GM18499 (cell line): Measurements from ENCODE around the gene PDLIM3.
"Not testable (repeated sequence)": the region's sequence is repeated elsewhere in the genome, so short reads cannot be mapped to it uniquely, and the experiment has no call there.

Source experiments
- ATAC-seq: cut with Tn5 transposase; IDR thresholded peaks from one replicate; pipeline ENCODE4 v1.9.1; 2021; ENCODE audit warnings: moderate number of reproducible peaks; ENCODE audit not compliant: insufficient read depth, unreplicated experiment

The PDLIM3 gene

DNA sequence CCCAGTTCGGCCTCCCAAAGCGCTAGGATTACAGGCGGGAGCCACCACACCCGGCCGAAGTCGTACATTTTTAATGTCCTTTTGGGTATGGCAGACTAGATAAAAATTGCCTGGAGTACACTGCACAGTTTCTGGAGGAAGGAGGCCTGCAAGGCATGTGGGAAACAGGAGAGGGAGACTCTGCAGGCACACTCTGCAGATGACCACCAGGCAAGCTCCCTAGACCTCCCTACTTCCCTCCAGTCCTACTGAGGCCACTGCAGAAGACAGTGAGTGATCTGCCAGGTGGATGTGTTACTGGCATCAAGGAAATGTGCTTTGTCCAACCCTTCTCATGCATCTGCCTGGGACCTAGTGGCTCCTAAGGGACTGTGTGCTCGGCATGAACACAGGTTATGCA, 11.4 kb downstream of the PDLIM3 start:
- ATAC-seq: no peak

DNA sequence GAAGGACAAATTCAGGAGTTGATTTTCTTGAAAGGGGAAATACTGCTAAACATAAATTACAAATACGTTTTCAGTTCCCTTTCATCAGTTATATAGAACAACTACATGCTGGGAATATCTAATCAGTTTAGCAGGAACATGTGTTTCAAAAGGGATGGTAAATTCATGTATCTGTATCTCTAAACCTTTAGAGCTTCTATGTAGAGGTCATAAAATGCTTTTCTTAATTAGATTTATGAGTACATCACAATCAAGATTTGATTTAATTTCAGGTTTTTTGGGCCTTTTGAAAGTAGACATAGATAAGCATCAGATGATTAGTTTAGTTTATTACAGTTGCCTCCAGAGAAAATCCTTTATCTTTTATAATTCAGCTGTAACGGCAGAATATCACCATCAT, 12.9 kb downstream of the PDLIM3 start:
- ATAC-seq: no peak

DNA sequence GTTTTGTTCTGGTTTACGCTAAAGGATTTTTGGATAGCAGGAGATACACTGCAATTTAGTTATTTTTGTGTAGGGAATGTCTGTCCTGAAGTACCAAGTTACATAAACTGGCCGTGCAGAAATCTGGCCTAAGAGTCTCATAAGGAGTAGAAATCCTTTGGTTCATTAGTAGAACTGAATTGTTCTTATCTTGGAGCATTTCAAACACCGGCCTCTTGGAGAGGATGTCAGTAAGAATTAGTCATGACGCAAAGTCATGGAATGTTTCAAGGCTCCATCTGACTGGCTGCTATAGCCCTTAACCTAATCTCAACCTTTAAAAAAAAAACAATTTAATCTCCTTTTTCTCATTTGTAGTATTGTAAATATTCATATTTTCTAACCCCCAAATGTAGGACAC, 15.2 kb downstream of the PDLIM3 start:
- no peak for ATAC-seq

DNA sequence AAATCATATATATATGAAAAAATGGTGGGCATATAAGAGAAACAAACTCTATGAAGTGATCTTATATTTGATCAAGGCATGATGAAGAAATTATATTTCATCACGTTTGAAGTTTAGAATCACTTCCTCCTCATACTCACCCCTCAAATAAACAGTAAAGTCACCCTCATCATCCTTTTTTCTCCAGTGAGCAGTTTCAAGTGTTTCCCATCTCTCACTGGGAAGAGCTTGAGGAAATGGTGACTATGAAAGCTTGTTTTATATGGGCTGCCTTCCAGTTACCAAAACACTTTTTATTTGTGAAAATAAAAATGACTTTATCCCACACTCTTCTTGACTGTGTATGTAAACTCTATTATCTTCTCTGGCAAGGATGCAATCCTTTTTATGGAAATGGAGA, 16.8 kb downstream of the PDLIM3 start:
- no peak for ATAC-seq

DNA sequence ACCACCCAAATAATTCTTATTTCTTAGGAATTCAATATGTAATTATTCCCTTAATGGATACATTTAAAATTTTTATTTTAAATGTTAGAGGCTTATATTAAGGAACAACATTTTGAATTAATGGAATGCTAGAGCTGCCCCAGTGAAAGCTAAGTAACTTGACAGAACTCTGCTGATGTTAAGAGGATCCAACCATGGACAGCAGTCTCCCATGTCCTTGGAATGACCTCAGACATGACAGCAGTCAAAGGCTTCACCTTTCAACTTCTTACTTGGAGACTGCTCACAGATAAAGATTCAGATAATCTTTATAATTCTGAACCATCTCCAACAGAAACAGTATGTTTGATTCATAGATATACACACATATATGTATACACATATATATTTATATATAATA, 17.2 kb downstream of the PDLIM3 start:
- ATAC-seq: no peak

DNA sequence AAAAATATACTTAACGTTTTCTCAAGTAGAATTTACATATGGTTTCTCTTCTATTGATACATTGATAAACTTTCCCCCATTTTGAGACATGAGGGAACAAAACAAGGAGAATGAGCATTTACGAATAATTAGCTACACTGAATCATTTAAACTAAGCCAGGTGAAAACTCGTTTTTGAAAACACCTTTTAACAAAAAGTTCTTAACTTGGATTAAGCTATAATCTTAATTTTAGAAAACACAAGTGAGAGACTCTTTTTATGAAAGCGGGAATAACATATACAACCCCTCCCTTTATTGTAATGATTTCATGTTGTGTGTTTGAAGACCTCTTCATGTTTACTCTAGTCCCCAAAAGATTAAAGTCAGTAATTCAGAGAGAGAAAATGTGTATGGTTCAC, 20.1 kb downstream of the PDLIM3 start:
- ATAC-seq: no peak

DNA sequence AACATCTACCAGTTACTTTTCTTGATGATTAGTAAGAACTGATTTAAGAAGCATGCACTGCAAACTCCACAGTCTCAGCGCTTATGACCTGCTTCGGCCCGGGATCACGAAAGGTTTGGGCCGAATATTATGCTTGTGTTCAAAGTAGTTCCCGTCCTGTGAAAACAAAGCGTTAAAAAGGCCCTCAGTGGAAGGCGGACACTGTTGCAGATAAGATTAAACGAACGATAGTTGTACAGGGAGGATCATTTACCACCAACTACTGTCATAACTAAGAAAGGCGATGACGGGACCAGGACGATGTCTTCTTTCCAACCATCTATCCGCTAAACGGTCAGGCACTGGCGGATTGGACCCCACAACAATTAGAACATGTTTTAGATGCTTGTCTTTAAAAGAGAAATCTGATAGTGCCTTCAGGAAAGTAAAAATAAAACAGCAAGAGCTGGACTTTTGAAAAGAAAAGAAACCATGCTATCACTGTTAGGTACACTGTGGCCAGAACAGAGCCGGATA, 21.1 kb downstream of the PDLIM3 start:
- no peak for ATAC-seq

DNA sequence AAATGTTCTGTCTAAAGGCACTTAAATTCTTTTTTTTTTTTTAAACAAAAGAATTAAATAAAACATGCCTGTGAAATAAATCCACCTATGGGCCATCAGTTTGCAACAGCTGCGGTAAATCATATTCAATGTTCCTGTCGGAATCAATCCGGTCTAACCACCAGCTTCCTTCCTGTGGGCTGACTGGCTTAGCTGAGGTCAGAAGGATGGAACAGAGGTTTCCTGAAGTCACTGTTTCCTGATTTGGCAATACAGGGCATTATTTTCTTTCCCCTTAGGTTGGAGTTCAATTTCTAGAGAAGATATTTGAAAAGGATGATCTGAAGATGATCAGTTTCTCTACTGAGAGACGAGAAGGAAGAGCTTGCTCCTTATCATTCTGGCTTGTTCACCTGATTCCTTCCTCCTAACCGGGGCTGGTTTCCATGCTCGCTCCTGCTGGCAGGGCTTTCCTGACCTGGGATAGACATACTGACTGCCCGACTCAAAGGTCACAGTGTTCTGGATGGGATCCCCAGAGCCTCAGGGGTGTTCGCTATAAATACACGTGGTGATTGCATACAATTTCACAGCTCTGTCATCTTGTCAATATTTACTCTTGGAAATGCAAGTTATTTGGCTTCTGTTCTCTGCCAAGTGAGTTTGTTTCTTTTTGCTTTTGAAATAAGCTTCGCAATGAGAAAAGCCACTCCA, 21.7 kb downstream of the PDLIM3 start:
- ATAC-seq: no peak

DNA sequence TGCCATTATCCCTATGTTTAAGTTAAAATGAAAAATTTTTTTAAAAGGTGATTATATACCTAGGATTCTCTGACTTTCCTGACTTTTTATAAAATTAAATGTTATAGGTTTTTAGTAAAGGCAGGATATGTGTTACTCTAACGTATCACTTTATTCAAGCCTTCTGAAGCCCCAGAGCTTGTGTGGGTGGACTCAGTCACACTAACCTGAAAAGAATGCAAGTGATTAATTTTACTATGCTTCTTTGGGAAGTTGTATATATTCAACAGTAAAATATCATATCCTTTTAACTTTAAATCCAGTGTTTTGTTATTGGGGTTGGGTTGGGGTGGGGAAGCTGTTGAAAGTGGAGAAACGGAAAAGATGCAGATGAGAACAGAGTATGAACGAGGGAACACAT, 22.8 kb downstream of the PDLIM3 start:
- ATAC-seq: no peak

DNA sequence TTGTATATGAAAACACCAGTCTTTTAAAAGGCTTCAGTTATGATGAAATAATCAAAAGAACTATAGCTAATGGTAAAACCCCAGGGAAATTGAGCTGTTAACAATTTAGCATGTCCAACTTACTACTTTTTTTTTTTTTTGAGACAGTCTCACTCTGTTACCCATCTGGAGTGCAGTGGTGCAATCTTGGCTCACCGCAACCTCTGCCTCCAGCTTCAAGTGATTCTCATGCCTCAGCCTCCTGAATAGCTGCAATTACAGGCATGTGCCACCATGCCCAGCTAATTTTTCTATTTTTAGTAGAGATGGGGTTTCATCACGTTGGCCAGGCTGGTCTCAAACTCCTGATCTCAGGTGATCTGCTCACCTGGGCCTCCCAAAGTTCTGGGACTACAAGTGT, 24.1 kb downstream of the PDLIM3 start:
- ATAC-seq: not testable (repeated sequence)

DNA sequence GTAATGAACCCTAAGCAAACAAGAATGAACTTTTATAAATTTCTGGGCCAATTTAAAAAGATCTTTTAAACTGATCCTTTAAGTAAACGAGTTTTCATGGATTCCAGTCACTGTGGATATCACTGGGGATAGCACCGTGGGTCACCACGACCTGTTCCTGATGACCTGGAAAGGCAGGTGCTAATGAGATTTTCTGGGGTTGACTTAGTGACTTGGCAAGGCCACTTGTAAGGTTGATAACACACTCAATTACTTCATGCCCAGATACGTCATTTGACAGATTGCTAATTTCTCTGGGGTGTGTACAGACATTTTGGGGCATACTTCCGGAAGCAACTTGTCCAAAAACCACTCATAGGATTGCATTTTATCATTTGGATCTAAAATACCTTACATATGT, 24.5 kb downstream of the PDLIM3 start:
- no peak for ATAC-seq

DNA sequence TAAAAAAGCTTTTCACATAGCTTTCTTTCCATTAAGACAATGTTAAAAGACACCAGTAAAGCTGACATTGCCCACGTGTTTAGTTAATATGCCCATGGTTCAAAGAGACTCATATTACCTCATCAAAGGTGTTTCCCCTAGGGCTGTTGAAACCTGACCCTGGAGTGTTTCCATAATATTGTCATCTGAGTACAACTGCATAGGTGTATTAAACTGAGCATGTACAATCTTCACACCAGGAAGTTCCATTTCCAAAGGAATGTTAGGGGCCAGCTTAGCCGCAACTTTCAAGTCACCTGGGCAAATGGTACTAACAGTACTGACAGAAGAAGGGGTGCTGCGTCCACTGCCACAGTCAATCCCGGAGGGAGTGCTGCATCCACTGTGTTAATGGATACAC, 27.1 kb downstream of the PDLIM3 start:
- ATAC-seq: no peak

DNA sequence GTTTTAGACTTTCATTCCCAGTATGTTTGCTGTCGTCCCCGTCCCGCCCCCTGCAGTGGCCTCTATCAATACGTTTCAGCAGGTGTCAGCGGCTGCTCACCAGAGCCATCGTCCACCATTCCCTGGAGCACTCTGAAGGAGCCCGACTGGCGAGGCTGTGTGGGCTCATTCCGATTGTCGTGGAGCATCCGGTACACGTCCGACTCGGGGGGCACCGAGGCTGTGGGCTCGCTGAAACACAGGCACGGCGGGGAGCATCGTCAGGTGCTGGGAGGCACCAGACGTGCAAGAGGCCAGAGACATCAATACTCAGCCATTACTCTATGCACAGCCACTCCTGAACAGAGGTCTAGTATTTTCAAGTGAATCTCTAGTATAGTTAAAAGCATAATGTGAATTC, 28.9 kb downstream of the PDLIM3 start:
- ATAC-seq: no peak

DNA sequence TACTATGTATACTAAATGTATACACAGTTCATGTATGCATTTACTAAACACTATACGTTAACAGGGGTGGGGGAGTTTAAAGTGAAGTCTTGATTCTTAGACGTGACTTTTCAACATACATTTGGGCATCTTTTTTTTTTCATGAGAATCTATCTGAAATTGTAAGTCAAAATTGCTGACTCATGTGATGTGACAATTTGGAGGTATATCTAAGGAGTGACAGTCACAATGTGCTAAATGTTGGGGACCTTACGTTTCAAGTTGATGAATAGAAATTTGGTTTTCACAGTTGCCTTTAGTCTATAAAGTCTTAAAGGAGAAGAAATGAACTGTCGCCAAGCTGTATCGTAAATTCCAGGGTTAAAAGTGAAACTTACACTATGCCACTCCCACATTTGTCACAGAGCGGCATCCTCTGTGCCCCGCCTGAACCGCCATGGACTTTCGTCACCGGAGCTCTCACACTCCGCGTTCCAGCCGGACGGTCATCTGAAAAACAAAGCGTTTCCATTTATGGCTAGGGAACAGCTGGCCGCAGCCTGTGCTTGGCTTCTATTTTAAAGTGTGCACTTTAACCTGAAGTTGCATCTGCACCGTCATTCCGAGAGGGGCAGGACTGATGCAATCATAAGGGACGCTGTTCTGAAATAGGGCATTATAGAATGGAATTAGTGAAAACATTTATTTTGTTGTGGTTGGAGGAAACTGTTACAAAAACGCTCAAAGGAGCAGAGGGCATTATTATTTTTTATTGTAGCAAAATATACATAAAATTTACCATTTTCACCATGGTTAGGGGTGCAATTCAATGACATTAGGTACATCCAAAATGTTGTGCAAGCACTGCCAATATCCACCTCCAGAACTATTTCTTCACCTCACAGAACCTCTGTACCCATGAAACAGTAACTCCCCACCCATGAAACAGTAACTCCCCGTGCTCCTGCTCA, 30.9 kb downstream of the PDLIM3 start:
- no peak for ATAC-seq

DNA sequence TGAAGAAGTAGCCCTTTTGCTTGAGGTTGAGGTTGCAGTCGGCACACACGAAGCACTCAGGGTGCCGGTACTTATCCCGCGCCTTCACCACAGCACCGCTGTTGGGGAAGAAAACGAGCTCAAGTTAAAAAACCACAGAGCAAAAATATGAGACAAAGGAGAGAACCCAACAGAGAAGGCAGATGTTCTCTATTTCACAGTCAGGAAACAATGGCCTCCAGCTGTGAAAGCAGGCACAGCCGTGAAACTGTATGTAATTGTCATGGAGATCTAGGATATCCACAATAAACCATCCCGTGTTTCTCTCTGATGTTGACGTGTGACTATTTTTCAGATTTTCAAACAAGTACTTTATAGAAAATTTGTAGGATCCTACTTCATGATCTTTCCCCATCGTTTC, 32.9 kb downstream of the PDLIM3 start:
- no peak for ATAC-seq

DNA sequence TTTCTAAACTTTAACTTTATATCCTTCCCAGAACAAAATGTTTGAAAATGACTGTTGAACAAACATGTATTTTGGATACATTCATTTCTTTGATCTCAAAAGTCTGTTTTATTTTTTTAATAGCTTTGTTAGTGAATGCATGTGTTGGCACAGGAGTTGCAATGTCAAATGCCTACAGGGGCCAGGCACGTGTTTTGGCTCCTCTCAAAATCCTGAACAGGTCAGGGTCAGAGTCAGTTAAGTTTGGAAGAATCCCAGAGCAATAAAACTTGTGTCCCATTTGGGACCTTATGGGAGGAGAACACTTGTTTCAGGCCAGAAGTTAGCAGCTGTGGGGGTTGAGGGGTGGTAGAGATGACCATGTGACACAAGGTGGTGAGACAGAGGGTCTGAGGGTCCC, 34.7 kb downstream of the PDLIM3 start:
- no peak for ATAC-seq

DNA sequence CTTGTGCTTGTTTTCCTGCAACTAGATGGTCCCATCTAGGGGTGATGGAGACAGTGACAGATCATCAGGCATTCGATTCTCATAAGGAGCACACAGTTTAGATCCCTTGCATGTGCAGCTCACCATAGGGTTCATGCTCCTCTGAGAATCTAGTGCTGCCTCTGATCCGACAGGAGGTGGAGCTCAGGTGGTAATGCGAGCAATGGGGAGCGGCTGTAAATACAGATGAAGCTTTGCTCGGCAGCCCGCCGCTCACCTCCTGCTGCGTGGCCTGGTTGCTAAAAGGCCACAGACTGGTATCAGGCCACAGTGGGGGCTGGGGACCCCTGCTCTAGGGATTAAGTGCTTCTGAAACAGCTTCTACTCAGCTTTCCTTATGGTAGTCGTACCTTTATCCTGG, 35.3 kb downstream of the PDLIM3 start:
- ATAC-seq: no peak

DNA sequence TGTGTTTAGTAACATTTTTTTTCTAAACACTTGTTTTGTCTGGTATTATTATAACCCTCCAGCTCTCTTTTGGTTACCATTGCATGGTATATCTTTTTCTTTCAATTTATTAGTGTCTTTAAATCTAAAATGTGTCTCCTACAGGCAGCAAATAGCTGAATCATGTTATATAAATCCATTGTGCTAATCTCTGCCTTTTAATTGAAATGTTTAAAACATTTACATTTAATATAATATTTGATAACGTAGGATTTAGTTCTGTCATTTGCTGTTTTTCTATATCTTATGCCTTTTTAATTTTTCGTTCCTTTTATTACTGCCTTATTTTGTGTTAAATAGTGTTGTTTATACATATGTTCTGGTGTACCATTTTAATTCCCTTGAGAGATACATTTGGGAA, 46.7 kb downstream of the PDLIM3 start:
- no peak for ATAC-seq

DNA sequence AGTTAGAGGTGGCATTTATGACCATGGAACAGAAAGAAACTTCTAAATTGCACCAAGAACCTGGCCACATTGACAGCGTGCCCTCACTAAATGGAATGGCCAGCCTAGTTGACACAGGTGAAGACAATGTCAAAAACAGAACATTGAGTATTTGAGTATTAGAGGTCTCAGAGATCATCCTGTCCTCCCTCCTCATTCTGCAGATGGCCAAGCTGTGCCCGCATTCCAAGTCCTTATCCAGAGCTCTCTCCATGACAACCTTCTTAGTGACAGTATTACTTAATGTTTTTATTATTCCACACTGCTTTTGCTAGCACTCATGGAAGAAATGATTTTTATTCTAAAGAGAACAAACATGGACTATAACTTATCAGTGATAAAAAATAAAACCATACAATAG, 53.9 kb downstream of the PDLIM3 start:
- no peak for ATAC-seq

DNA sequence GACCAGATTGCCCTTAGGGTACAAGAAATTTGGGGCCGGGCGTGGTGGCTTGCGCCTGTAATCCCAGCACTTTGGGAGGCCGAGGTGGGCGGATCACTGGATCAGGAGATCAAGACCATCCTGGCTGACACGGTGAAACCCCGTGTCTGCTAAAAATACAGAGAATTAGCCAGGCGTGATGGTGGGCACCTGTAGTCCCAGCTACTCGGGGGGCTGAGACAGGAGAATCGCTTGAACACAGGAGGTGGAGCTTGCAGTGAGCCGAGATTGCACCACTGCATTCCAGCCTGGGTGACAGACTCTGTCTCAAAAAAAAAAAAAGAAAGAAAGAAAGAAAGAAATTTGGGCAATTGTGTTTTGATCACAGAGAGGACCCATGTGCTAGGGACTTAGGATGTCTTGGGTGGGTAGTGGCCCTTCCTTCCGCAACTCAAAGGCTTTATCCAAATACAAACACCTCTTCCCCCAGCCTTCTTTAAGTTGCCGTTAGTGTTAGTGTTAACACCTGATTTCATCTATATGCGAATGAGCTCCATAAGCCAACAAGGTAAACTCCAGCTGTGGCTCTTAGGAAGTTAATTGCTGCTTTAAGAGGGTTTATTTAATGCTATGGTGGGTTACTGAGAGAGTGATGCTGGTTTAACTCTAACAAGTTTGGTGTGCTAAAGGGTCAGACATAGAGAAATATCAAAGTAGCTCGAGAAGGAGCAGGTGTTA, 55.1 kb downstream of the PDLIM3 start:
- no peak for ATAC-seq

DNA sequence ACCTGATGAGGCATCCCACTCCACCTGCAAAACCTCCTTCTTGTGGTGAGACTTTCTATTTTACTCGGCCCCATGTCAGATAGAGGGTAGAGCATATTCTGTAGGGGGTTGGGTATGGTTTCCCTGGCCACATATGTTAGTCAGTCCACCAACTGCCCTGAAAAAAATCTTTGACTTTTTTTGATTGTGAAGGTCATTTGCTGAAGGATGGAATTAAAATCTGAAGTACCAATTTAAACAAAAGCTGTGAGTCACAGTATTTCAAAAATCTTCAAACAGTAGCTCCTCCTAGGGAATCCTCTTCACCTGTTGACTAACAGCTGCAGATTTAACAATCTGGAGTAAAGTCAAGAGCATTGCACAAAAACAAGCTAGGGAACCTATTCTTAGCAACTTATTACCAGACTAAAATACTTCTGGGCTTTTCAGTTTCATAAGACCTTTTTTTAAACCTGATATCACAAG, 55.8 kb downstream of the PDLIM3 start:
- ATAC-seq: peak; percentile 92
